RWPE2 (cell line): ENCODE measurements around the gene ARMCX5.

Experiments
- ATAC-seq: fragments of 200-7000 bp; cut with Tn5 transposase; 3 replicates; pipeline ENCODE4 v1.9.1; 2021; ENCODE audit warnings: low read depth
- DNase-seq: peaks from one replicate; pipeline ENCODE4 v3.0.0-alpha.2; 2020; ENCODE audit warnings: low spot score
- H3K27ac ChIP-seq: fragments of 450-650 bp; 2 replicates; pipeline ENCODE4 v1.5.1; 2017; ENCODE audit warnings: mild to moderate bottlenecking; ENCODE audit not compliant: poor library complexity, severe bottlenecking
- H3K27me3 ChIP-seq: fragments of 250-450 bp; sonication (Bioruptor Pico); 2 replicates; pipeline ENCODE4 v1.5.1; 2021; ENCODE audit warnings: mild to moderate bottlenecking, moderate library complexity; ENCODE audit not compliant: insufficient read depth, poor library complexity, severe bottlenecking
- H3K36me3 ChIP-seq: fragments of 250-450 bp; sonication (Bioruptor Pico); 2 replicates; pipeline ENCODE4 v1.5.1; 2020; ENCODE audit warnings: low read depth, mild to moderate bottlenecking, moderate library complexity
- H3K4me1 ChIP-seq: fragments of 250-450 bp; sonication (Bioruptor Pico); 2 replicates; pipeline ENCODE4 v1.5.1; 2021; ENCODE audit warnings: mild to moderate bottlenecking, moderate library complexity; ENCODE audit not compliant: insufficient read depth, poor library complexity, severe bottlenecking
- H3K4me3 ChIP-seq: fragments of 250-450 bp; sonication (Bioruptor Pico); 2 replicates; pipeline ENCODE4 v1.5.1; 2021; ENCODE audit warnings: mild to moderate bottlenecking, moderate library complexity; ENCODE audit not compliant: severe bottlenecking
- H3K9me3 ChIP-seq: fragments of 250-450 bp; sonication (Bioruptor Pico); 2 replicates; pipeline ENCODE4 v1.5.1; 2021; ENCODE audit warnings: mild to moderate bottlenecking, moderate library complexity; ENCODE audit not compliant: severe bottlenecking
- TF ChIP-seq, protein P1 (sequence below): fragments of 450-650 bp; IDR thresholded peaks from one replicate; pipeline ENCODE4 v1.5.1; 2017; ENCODE audit warnings: mild to moderate bottlenecking, moderate library complexity; ENCODE audit not compliant: poor library complexity, severe bottlenecking

The ARMCX5 gene

DNA sequence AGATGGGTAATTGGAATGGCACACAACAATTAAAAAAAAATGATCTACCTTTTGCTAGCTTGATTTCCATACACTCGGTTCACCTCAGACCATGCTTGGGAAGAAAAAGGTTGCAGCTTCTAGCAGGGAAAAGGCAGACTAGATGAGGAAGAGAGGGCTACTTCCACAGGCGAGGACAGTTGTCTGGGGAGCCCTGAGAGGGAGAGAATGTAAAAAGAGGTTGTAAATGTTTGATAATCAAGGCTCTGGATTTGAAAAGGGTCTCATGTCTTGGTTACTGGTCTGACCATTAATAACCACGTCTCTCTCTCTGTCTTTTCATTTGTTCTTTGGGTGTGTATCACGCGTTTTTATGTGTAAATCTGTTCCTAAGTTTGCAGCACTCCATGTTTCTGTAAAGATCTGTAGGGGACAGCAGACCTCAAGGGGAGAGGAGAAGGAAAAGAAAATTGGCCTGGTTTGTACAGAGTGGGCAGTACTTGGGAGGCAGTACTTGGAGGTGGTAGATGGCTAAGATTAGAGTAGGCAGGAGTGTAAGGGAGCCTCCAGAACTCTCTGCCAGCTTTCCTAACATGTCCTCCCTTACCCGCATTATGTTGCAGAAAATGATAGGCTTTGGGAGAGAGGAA lies 750 bp downstream of the ARMCX5 start:
- Histone ChIP-seq H3K27me3 (no peaks in the 10 kb centered on the region), H3K4me1 (no peaks in the 10 kb centered on the region), H3K36me3 (no peaks in the 10 kb centered on the region), H3K4me3 (peak overlapping the region; percentile 45), H3K9me3 (no peaks in the 10 kb centered on the region), H3K27ac (peak overlapping the region; percentile 11)
- TF ChIP-seq, protein P1, sequence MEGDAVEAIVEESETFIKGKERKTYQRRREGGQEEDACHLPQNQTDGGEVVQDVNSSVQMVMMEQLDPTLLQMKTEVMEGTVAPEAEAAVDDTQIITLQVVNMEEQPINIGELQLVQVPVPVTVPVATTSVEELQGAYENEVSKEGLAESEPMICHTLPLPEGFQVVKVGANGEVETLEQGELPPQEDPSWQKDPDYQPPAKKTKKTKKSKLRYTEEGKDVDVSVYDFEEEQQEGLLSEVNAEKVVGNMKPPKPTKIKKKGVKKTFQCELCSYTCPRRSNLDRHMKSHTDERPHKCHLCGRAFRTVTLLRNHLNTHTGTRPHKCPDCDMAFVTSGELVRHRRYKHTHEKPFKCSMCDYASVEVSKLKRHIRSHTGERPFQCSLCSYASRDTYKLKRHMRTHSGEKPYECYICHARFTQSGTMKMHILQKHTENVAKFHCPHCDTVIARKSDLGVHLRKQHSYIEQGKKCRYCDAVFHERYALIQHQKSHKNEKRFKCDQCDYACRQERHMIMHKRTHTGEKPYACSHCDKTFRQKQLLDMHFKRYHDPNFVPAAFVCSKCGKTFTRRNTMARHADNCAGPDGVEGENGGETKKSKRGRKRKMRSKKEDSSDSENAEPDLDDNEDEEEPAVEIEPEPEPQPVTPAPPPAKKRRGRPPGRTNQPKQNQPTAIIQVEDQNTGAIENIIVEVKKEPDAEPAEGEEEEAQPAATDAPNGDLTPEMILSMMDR, result no peak
- ATAC-seq (peak; percentile 40; the same call in 2 of the 3 replicates), DNase-seq (no peak)

DNA sequence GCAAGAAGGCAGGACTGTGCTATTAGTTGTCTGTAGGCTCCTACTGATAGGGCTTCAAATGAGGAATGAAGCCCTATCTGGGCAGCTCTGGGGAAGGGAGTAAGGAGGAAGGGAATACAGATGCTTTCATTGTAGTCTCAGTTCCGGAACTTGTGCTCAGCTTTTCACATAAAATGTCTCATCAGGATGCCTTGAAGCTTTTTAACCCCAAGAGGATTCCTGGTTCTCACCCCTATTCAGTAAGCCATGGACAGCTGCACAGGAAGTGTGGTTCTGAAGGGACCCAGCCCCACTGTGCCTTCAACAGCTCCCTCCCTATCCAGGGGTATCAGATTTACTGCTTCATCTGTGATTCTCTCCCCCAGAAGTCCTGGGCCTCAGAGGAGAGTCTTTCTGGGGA lies 5.0 kb downstream of the ARMCX5 start:
- no peak for DNase-seq
- Histone ChIP-seq H3K36me3 (no peaks in the 10 kb centered on the region), H3K27me3 (no peaks in the 10 kb centered on the region), H3K4me3 (no peak overlapping the region), H3K9me3 (no peaks in the 10 kb centered on the region), H3K27ac (no peak overlapping the region), H3K4me1 (no peaks in the 10 kb centered on the region)
- ATAC-seq, result no peak
- TF ChIP-seq, protein P1, result no peak

DNA sequence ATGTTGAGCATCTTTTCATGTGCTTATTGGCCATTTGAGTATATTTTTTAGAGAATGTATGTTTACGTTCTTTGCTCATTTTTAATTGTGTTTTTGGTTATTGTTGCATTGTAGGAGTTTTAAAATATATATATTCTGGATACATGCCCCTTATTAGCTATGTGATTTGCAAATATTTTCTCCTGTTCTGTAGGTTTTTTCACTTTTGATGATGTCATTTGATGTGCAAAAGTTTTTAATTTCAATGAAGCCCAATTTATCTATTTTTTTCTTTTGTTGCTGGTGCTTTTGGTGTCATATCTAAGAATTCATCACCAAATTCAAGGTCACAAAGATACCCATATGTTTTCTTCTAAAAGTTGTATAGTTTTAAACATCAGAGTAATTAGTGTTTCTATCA lies 6.8 kb downstream of the ARMCX5 start:
- DNase-seq, result no peak
- H3K27ac ChIP-seq, result no peak overlapping the region
- H3K36me3 ChIP-seq, result no peaks in the 10 kb centered on the region
- H3K9me3 ChIP-seq, result no peaks in the 10 kb centered on the region
- H3K4me3 ChIP-seq, result no peak overlapping the region
- no peak for ATAC-seq
- no peaks in the 10 kb centered on the region for H3K27me3 ChIP-seq
- H3K4me1 ChIP-seq, result no peaks in the 10 kb centered on the region
- TF ChIP-seq, protein P1, result no peak

DNA sequence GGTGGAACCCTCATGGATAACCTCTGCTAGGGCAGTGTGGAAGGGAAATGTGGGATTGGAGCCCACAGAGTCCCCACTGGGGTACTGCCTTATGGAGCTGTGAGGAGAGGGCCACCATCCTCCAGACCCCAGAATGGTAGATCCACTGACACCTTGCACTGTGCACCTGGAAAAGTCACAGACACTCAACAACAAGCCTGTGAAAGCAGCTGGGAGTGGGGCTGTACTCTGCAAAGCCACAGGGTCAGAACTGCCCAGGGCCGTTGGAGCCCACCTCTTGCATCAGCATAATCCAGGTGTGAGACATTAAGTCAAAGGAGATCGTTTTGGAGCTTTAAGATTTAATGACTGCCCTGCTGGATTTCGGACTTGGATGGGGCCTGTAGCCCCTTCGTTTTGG lies 11.6 kb downstream of the ARMCX5 start:
- Histone ChIP-seq H3K27ac (no peak overlapping the region), H3K36me3 (no peaks in the 10 kb centered on the region), H3K4me3 (no peak overlapping the region), H3K9me3 (no peaks in the 10 kb centered on the region), H3K27me3 (no peaks in the 10 kb centered on the region), H3K4me1 (no peaks in the 10 kb centered on the region)
- TF ChIP-seq, protein P1, result no peak
- DNase-seq, result no peak
- ATAC-seq, result no peak

DNA sequence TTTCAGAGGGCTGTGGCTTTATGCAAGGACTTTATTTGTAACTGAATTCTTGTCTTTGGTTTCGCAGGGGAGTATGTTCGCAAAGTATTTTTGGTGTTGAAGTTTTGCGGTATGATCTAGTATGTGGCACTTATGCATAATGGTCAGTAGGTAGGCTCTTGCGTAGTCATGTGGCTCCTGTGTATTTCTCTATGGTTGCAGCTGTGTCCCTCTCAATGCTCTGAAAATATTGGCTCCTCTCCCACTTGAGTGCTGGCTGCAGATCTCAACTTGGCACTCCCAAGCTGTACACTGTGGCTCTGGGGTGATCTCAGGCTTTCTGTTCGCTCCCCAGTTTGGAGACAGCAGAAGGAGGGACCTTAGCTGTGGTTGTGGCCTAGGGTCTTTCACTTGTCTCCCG lies 24.8 kb downstream of the ARMCX5 start:
- Histone ChIP-seq H3K4me1 (no peaks in the 10 kb centered on the region), H3K27ac (no peak overlapping the region), H3K27me3 (no peaks in the 10 kb centered on the region), H3K36me3 (no peaks in the 10 kb centered on the region), H3K4me3 (no peak overlapping the region), H3K9me3 (no peaks in the 10 kb centered on the region)
- DNase-seq (no peak), ATAC-seq (no peak)
- TF ChIP-seq, protein P1, result no peak
